GM23338 (cell line): Measurements from ENCODE around the gene SPART.

Experiments used
- EZH2 ChIP-seq: fragments of 200-600 bp; sonication (generic); IDR thresholded peaks from one replicate; pipeline ENCODE4 v1.8.0; 2017; ENCODE audit warnings: antibody characterized with exemption, mild to moderate bottlenecking, low read depth; ENCODE audit not compliant: unreplicated experiment
- EZH2phosphoT487 ChIP-seq: fragments of 200-600 bp; sonication (generic); IDR thresholded peaks from one replicate; pipeline ENCODE4 v1.8.1; 2018; ENCODE audit warnings: antibody characterized with exemption; ENCODE audit not compliant: unreplicated experiment
- JUNB ChIP-seq: IDR thresholded peaks from one replicate; pipeline ENCODE4 v1.6.1; 2016; ENCODE audit warnings: antibody characterized with exemption; ENCODE audit not compliant: unreplicated experiment
- POLR2AphosphoS5 ChIP-seq: IDR thresholded peaks from 2 replicates; pipeline ENCODE4 v1.6.1; 2016; ENCODE audit warnings: antibody characterized with exemption, low read depth
- TF ChIP-seq, protein P1 (sequence below), 2 experiments: fragments of 200-600 bp in 1 of 2; sonication (generic) in 1 of 2; conservative IDR thresholded peaks; 2 replicates each; pipeline versions ENCODE4 v1.5.1 to v1.6.1; 2016 to 2017; ENCODE audit warnings: antibody characterized with exemption in 2 of 2, low read depth in 2 of 2, mild to moderate bottlenecking in 2 of 2, moderate library complexity in 1 of 2

DNA sequence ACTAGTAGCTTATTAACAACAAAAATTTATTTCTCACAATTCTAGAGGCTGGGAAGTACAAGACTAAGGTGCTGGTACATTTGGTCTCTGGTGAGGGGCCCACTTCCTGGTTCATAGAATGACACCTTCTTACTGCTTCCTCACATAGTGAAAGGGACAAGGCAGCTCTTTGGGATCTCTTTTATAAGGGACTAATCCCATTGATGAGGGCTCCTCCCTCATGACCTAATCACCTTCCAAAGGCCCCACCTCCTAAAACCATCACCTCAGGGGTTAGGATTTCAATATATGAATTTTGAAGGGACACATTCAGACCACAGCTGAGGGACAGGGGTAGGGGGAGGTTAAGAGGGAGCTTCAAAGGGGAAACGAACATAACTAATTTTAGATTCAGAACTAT is 20.3 kb downstream of the SPART start:
- TF ChIP-seq, protein P1, sequence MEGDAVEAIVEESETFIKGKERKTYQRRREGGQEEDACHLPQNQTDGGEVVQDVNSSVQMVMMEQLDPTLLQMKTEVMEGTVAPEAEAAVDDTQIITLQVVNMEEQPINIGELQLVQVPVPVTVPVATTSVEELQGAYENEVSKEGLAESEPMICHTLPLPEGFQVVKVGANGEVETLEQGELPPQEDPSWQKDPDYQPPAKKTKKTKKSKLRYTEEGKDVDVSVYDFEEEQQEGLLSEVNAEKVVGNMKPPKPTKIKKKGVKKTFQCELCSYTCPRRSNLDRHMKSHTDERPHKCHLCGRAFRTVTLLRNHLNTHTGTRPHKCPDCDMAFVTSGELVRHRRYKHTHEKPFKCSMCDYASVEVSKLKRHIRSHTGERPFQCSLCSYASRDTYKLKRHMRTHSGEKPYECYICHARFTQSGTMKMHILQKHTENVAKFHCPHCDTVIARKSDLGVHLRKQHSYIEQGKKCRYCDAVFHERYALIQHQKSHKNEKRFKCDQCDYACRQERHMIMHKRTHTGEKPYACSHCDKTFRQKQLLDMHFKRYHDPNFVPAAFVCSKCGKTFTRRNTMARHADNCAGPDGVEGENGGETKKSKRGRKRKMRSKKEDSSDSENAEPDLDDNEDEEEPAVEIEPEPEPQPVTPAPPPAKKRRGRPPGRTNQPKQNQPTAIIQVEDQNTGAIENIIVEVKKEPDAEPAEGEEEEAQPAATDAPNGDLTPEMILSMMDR (conservative IDR thresholded peaks at IDR 0.05; ENCODE audit: low read depth in 2 of 2), result no peak
- TF ChIP-seq EZH2phosphoT487 (no peak), EZH2 (no peak), POLR2AphosphoS5 (no peak), JUNB (no peak)
